ENCODE measurements around the gene SORCS1. TPM values are rescaled to one million over a fixed set of nuclear protein-coding genes. Genes with fewer than 3 reads are reported as not detected.

SORCS1 gene
- total RNA-seq, 1 experiment from 2014 or later: 0.11 TPM

GRCh38 chr10:106712988-106713387 lies 451.5 kb downstream of the SORCS1 start:
- H3K4me1 ChIP-seq (ENCODE audit: insufficient read depth, low read length): no peaks in the 10 kb centered on the region
- ChIA-PET POLR2A (ENCODE audit: unreplicated experiment) (no interaction called here), CTCF (no interaction called here)
- H3K4me2 ChIP-seq (ENCODE audit: low read length): no peak overlapping the region
- no peaks in the 10 kb centered on the region for H3F3A ChIP-seq (ENCODE audit: low read length, unreplicated experiment)
- no peak for DNase-seq
- no peak overlapping the region for H3K9ac ChIP-seq (ENCODE audit: low read length)
- H3K27me3 ChIP-seq (ENCODE audit: low read length): peaks cover 25% of the 10 kb centered on the region
- intact Hi-C loops (cut with micrococcal nuclease): no loop called here
- BruUV-seq (replicated peaks): no TSS peak
- ATAC-seq: no peak
- no peaks in the 10 kb centered on the region for H3K9me3 ChIP-seq (ENCODE audit: low read length)
- no peaks in the 10 kb centered on the region for H4K20me1 ChIP-seq (ENCODE audit: low read length)
- H3K9me2 ChIP-seq (replicated peaks; ENCODE audit: low read length): no peaks in the 10 kb centered on the region
- TF ChIP-seq EZH2 (IDR thresholded peaks at IDR 0.05; ENCODE audit: low read length, unreplicated experiment) (no peak), EZH2phosphoT487 (IDR thresholded peaks at IDR 0.05; ENCODE audit: borderline replicate concordance, low read length) (no peak), CTCF (conservative IDR thresholded peaks at IDR 0.05; ENCODE audit: low read depth, low read length) (no peak)
- H3K36me3 ChIP-seq (ENCODE audit: low read depth, low read length): no peaks in the 10 kb centered on the region; the same call in 1 of the 2 replicates
- no peaks in the 10 kb centered on the region for H3K79me2 ChIP-seq (ENCODE audit: low read length)
- no peak overlapping the region for H3K4me3 ChIP-seq (ENCODE audit: low read length)
- H2AFZ ChIP-seq (ENCODE audit: low read length): no peak overlapping the region
- H3K27ac ChIP-seq (ENCODE audit: low read length): no peak overlapping the region

- ATAC-seq (no peak), DNase-seq (peak; percentile 42)
- Histone ChIP-seq H3K9me3 (ENCODE audit: low read length) (no peaks in the 10 kb centered on the region), H3K4me3 (ENCODE audit: low read length) (no peak overlapping the region), H3K27me3 (ENCODE audit: low read length) (peaks cover 9% of the 10 kb centered on the region), H3K9me2 (replicated peaks; ENCODE audit: low read length) (no peaks in the 10 kb centered on the region), H3K9ac (ENCODE audit: low read length) (no peak overlapping the region), H2AFZ (ENCODE audit: low read length) (no peak overlapping the region), H3K36me3 (ENCODE audit: low read depth, low read length) (no peaks in the 10 kb centered on the region; the same call in 1 of the 2 replicates), H4K20me1 (ENCODE audit: low read length) (no peaks in the 10 kb centered on the region), H3K79me2 (ENCODE audit: low read length) (no peaks in the 10 kb centered on the region), H3K4me1 (ENCODE audit: insufficient read depth, low read length) (no peaks in the 10 kb centered on the region), H3F3A (ENCODE audit: low read length, unreplicated experiment) (no peaks in the 10 kb centered on the region), H3K4me2 (ENCODE audit: low read length) (no peak overlapping the region), H3K27ac (ENCODE audit: low read length) (no peak overlapping the region)
- TF ChIP-seq EZH2 (IDR thresholded peaks at IDR 0.05; ENCODE audit: low read length, unreplicated experiment) (no peak), EZH2phosphoT487 (IDR thresholded peaks at IDR 0.05; ENCODE audit: borderline replicate concordance, low read length) (no peak), CTCF (conservative IDR thresholded peaks at IDR 0.05; ENCODE audit: low read depth, low read length) (peak; percentile 71)
- intact Hi-C loops (cut with micrococcal nuclease): no loop called here
- ChIA-PET CTCF (no interaction called here), POLR2A (ENCODE audit: unreplicated experiment) (no interaction called here)
- no TSS peak for BruUV-seq (replicated peaks)
Measured at GRCh38 chr10:106711313-106711906, 453.1 kb downstream of the SORCS1 start.

GRCh38 chr10:106708506-106708905 lies 456.0 kb downstream of the SORCS1 start:
- H3F3A ChIP-seq (ENCODE audit: low read length, unreplicated experiment): no peaks in the 10 kb centered on the region
- H3K79me2 ChIP-seq (ENCODE audit: low read length): no peaks in the 10 kb centered on the region
- H4K20me1 ChIP-seq (ENCODE audit: low read length): no peaks in the 10 kb centered on the region
- no peak overlapping the region for H3K9ac ChIP-seq (ENCODE audit: low read length)
- CTCF ChIA-PET: no interaction called here
- H3K4me2 ChIP-seq (ENCODE audit: low read length): no peak overlapping the region
- POLR2A ChIA-PET (ENCODE audit: unreplicated experiment): no interaction called here
- BruUV-seq (replicated peaks): no TSS peak
- DNase-seq (no peak), ATAC-seq (no peak)
- H3K9me3 ChIP-seq (ENCODE audit: low read length): no peaks in the 10 kb centered on the region
- no peaks in the 10 kb centered on the region; the same call in 1 of the 2 replicates for H3K36me3 ChIP-seq (ENCODE audit: low read depth, low read length)
- peaks cover 18% of the 10 kb centered on the region for H3K27me3 ChIP-seq (ENCODE audit: low read length)
- H3K27ac ChIP-seq (ENCODE audit: low read length): no peak overlapping the region
- no peaks in the 10 kb centered on the region for H3K4me1 ChIP-seq (ENCODE audit: insufficient read depth, low read length)
- no peak for TF ChIP-seq CTCF (conservative IDR thresholded peaks at IDR 0.05; ENCODE audit: low read depth, low read length)
- TF ChIP-seq EZH2phosphoT487 (IDR thresholded peaks at IDR 0.05; ENCODE audit: borderline replicate concordance, low read length): no peak
- no peak for TF ChIP-seq EZH2 (IDR thresholded peaks at IDR 0.05; ENCODE audit: low read length, unreplicated experiment)
- H3K4me3 ChIP-seq (ENCODE audit: low read length): no peak overlapping the region
- no peak overlapping the region for H2AFZ ChIP-seq (ENCODE audit: low read length)
- intact Hi-C loops (cut with micrococcal nuclease): no loop called here
- no peaks in the 10 kb centered on the region for H3K9me2 ChIP-seq (replicated peaks; ENCODE audit: low read length)
